ENCODE data around the gene THRB. TPM values are rescaled to one million over a fixed set of nuclear protein-coding genes. Genes with fewer than 3 reads are reported as not detected.

Gene THRB
- total RNA-seq, 1 donor from 2014 or later, result 42.4 TPM

GRCh38 chr3:24086206-24086605 is 408.4 kb downstream of the THRB start:
- DNase-seq (ENCODE audit: low spot score in 2 of 2), result no peak
- no peak for FAIRE-seq

DNA sequence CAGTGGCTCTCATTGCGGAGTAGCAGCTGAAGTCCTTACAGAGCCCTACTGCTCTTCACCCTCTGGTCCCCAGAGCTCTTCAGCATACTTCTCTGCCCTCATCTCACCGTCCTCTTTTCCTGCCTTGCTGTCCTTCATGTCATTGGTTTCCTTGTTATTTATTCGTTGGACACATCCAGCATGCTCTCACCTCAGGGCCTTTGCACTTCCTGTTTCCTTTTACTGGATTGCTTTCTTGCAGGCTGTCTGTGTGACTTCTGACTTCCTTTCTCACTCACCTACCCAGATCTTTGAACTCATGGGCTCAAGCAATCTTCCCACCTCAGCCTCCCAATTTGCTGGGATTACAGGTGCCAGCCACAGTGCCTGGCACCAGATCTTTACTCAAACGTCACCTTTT is 422.5 kb downstream of the THRB start:
- FAIRE-seq, result no peak
- no peak for DNase-seq (ENCODE audit: low spot score in 2 of 2)

- no peak for FAIRE-seq
Measured at GRCh38 chr3:24069045-24069444, 425.6 kb downstream of the THRB start.

DNA sequence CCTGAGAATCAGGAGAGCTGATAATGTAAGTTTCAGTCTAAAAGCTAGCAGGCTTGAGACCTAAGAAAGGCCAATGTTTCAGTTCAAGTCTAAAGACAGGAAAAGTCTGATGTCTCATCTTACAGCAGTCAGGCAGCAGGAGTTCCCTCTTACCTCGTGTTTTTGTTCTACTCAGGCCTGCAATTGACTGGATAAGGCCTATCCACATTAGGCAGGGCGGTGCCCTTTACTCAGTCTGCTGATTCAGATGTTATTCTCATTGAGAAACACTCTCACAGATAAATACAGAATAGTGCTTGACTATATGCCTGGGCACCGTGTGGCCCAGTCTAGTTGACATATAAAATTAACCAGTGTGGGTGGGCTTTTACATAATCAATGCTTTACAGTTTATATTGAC is 427.2 kb downstream of the THRB start:
- DNase-seq (ENCODE audit: low spot score in 2 of 2) (no peak), FAIRE-seq (no peak)

More at GRCh38 chr3:24069045-24069444, 425.6 kb downstream of the THRB start:
- no peak for DNase-seq (ENCODE audit: low spot score in 2 of 2)

Small RNA genes lying within 50 kb of the gene (small RNA-seq; reads per million reads assigned to genes)
- gene MIR4792, result not detected
